ENCODE data around the gene CROCC2.

DNA sequence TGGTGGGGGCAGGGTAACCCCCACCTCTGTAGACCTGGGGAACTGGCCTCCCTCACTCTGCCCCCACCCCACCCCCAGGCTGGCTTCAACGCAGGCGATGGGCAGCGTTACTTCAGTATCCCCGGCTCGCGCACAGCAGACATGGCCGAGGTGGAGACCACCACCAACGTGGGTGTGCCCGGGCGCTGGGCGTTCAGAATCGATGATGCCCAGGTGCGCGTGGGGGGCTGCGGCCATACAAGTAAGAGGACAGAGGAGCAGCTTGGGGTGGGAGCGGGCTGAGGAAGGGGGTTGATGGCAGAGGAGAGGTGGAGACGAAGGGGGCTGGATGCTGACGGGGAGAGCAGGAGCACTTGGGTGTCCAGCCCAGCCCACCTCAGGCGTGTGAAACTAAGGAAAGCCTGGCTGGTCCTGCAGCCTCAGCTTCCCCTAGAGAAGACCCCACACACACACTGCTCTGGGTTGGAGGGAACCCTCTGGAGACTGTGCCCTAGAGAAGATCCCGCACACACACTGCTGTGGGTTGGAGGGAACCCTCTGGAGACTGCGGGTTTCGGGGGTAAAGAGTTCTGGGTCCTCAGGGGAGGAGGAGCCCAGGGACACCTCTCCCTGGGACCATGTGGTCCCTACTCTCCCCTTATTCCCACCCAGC is 128.5 kb downstream of the CROCC2 start:
- no peak for TF ChIP-seq POLR2A (IDR thresholded peaks at IDR 0.05)
- TF ChIP-seq, protein P1, sequence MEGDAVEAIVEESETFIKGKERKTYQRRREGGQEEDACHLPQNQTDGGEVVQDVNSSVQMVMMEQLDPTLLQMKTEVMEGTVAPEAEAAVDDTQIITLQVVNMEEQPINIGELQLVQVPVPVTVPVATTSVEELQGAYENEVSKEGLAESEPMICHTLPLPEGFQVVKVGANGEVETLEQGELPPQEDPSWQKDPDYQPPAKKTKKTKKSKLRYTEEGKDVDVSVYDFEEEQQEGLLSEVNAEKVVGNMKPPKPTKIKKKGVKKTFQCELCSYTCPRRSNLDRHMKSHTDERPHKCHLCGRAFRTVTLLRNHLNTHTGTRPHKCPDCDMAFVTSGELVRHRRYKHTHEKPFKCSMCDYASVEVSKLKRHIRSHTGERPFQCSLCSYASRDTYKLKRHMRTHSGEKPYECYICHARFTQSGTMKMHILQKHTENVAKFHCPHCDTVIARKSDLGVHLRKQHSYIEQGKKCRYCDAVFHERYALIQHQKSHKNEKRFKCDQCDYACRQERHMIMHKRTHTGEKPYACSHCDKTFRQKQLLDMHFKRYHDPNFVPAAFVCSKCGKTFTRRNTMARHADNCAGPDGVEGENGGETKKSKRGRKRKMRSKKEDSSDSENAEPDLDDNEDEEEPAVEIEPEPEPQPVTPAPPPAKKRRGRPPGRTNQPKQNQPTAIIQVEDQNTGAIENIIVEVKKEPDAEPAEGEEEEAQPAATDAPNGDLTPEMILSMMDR (IDR thresholded peaks at IDR 0.05) = no peak
- TF ChIP-seq POLR2AphosphoS5 (IDR thresholded peaks at IDR 0.05) = no peak

Data from sigmoid colon (tissue), 4 donors.